Measurements from ENCODE around the gene NDUFB10. TPM values are rescaled to one million over a fixed set of nuclear protein-coding genes. Genes with fewer than 3 reads are reported as not detected.

The NDUFB10 gene
- total RNA-seq, 1 donor from 2014 or later = 96.9 TPM

DNA sequence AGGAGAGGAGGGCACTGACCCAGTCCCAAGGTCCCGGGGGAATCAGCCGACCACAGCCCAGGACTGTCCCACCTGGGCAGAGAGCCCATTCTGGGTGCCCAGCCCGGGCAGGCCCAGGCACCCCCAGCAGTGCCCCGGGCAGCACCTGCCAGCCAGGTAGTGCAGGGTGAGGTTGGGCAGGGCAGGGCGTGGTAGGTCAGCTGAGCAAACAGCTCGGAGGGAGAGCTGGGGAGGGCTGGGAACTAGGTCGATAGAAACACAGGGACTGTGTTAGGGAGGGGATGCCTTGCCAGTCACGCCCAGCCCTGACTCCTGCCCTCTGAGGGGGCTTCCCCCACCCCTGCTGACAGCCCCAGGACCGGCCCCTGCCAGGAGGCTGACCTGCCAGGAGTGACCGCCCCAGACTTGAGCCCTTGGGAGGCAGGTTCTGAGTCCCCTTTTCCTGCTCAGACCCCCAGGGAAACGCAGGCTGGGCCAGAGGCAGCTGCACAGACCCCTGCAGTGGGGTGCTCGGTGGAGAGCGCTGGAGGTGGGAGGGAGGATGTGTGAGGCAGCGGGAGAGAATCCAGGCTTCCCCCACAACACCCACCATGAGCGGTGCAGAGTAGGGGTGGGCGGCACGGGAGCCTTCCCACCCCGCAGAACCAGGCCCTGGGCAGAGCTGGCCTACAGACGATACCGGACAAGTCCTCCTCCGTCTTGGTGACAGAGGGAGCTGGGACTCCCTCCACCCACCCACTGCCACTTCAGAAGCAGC is 45.8 kb upstream of the NDUFB10 start:
- TF ChIP-seq, protein P1, sequence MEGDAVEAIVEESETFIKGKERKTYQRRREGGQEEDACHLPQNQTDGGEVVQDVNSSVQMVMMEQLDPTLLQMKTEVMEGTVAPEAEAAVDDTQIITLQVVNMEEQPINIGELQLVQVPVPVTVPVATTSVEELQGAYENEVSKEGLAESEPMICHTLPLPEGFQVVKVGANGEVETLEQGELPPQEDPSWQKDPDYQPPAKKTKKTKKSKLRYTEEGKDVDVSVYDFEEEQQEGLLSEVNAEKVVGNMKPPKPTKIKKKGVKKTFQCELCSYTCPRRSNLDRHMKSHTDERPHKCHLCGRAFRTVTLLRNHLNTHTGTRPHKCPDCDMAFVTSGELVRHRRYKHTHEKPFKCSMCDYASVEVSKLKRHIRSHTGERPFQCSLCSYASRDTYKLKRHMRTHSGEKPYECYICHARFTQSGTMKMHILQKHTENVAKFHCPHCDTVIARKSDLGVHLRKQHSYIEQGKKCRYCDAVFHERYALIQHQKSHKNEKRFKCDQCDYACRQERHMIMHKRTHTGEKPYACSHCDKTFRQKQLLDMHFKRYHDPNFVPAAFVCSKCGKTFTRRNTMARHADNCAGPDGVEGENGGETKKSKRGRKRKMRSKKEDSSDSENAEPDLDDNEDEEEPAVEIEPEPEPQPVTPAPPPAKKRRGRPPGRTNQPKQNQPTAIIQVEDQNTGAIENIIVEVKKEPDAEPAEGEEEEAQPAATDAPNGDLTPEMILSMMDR (IDR thresholded peaks at IDR 0.05; ENCODE audit: unreplicated experiment) = no peak
- Mint-ChIP-seq H3K4me3 (ENCODE audit: low read depth) (no peak overlapping the region), H3K9me3 (ENCODE audit: low read depth) (no peaks in the 10 kb centered on the region), H3K4me1 (ENCODE audit: low read depth) (peaks cover 13% of the 10 kb centered on the region), H3K36me3 (ENCODE audit: insufficient read depth) (no peaks in the 10 kb centered on the region), H3K27me3 (peaks cover 32% of the 10 kb centered on the region), H3K27ac (no peak overlapping the region)
- no peak for DNase-seq (ENCODE audit: low spot score, unreplicated experiment)

DNA sequence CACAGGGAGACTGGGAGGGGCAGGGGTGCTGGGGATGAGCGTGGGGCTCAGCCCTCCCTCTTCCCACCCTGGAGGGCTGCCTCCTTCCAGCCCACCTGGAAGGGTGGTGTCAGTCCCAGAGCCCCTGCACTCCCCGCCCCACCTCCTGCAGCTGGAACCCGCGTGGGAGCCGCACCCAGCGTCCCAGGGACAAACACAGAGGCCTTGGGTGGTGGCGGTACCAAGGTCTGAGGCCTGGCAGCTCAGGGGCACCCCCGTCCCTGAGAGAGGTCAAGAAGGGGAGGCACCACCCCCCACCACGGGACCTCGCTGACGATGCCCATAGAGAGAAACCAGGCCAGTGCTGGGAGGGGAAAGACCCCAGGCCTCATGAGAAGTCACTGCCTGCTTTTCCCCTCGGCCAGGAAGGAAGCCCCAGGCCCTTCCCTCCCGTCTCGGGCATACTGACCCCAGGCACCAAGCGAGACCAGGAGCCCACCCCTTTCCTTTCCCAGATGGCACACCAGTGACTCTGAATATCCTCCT is 45.2 kb upstream of the NDUFB10 start:
- no peak for DNase-seq (ENCODE audit: low spot score, unreplicated experiment)
- Mint-ChIP-seq H3K27ac (no peak overlapping the region), H3K4me3 (ENCODE audit: low read depth) (no peak overlapping the region), H3K27me3 (peaks cover 33% of the 10 kb centered on the region), H3K4me1 (ENCODE audit: low read depth) (peaks cover 11% of the 10 kb centered on the region), H3K36me3 (ENCODE audit: insufficient read depth) (no peaks in the 10 kb centered on the region), H3K9me3 (ENCODE audit: low read depth) (no peaks in the 10 kb centered on the region)
- TF ChIP-seq, protein P1 (IDR thresholded peaks at IDR 0.05; ENCODE audit: unreplicated experiment) = no peak

DNA sequence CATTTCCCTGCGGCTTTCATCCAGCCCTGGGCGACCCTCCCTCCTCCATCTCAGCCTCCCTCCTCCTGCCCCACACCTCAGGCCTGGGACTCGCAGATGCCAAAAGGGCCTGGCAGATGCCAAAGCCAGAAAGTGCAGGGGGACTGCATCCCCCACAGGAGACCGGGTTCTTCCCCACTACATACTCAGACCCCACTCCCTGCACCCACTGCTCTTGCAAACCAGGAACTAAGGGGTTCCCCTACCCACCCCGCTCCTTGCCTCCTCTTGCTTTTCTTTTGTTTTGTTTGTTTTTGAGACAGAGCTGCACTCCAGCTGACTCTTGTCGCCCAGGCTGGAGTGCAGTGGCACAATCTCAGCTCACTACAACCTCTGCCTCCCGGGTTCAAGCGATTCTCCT is 44.4 kb upstream of the NDUFB10 start:
- no peak overlapping the region for H3K27ac Mint-ChIP-seq
- no peak for DNase-seq (ENCODE audit: low spot score, unreplicated experiment)
- TF ChIP-seq, protein P1 (IDR thresholded peaks at IDR 0.05; ENCODE audit: unreplicated experiment) = no peak
- H3K9me3 Mint-ChIP-seq (ENCODE audit: low read depth) = no peaks in the 10 kb centered on the region
- H3K27me3 Mint-ChIP-seq = peaks cover 36% of the 10 kb centered on the region
- H3K4me1 Mint-ChIP-seq (ENCODE audit: low read depth) = peaks cover 10% of the 10 kb centered on the region
- H3K4me3 Mint-ChIP-seq (ENCODE audit: low read depth) = no peak overlapping the region
- H3K36me3 Mint-ChIP-seq (ENCODE audit: insufficient read depth) = no peaks in the 10 kb centered on the region

DNA sequence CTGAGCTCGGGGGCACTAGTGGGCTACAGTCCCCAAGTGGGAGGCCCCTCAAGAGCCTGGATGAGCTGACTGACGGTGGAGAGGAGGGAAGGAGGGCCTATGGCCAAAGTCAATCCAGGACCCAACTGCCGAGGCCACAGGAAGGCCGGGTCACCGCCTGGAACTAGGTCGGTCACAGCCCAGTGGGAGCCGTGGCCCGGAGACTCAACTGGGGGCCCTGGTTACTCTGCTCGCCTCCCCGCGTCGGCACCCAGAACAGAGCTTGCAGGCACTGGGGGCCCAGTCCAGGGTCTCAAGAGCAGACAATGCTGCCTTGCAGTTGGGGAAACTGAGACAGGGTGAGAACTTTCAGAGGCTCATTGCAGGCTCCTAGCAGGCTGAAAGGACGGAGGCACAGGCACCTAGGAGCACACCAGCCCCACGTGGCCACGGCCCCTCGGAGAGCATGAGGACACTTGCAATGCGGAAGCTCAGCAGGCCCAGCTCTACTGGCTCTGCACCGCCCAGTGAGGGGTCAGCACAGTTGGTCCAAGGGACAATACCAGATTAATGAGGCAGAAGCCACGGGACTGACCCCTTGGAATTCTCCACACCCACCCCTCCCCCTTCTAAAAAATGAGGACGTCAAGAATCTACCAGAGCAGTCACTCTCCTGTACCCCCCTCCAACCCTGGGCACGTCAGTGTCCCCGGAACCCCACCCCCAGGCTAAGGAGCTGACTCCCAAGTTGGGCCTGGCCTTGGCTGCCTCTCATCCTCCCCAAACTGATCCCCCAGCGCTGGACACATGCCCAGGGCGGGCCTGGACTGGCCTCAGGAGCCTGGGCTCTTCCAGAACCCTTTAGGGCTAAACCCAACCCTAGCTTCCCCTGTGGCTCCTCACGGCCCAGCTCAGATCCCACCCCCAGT is 43.4 kb upstream of the NDUFB10 start:
- H3K9me3 Mint-ChIP-seq (ENCODE audit: low read depth) = no peaks in the 10 kb centered on the region
- peaks cover 46% of the 10 kb centered on the region for H3K27me3 Mint-ChIP-seq
- H3K27ac Mint-ChIP-seq = no peak overlapping the region
- TF ChIP-seq, protein P1 (IDR thresholded peaks at IDR 0.05; ENCODE audit: unreplicated experiment) = no peak
- no peak overlapping the region for H3K4me3 Mint-ChIP-seq (ENCODE audit: low read depth)
- no peaks in the 10 kb centered on the region for H3K36me3 Mint-ChIP-seq (ENCODE audit: insufficient read depth)
- H3K4me1 Mint-ChIP-seq (ENCODE audit: low read depth) = peaks cover 10% of the 10 kb centered on the region
- DNase-seq (ENCODE audit: low spot score, unreplicated experiment) = no peak

DNA sequence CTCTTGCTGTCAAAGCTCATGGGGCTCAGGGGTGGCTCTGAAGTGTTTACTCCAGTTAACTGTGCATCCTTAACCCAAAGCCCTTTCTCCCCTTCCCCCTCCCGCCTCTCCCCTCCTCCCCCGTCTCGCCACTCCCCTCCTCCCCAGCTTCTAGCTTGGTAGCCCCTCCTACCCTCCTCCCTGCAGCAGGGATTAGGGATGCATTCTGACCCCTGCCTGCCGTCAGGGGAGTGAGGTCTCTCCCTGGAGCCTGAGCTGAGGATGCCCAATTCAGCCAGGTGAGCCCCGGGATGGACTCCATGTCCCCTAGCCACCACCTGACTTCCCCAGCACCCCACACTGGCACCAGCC is 42.7 kb upstream of the NDUFB10 start:
- H3K27ac Mint-ChIP-seq = no peak overlapping the region

More for the DNA sequence above, 42.7 kb upstream of the NDUFB10 start:
- Mint-ChIP-seq H3K27me3 (peaks cover 53% of the 10 kb centered on the region), H3K4me3 (ENCODE audit: low read depth) (no peak overlapping the region), H3K36me3 (ENCODE audit: insufficient read depth) (no peaks in the 10 kb centered on the region), H3K9me3 (ENCODE audit: low read depth) (no peaks in the 10 kb centered on the region), H3K4me1 (ENCODE audit: low read depth) (peaks cover 10% of the 10 kb centered on the region)
- DNase-seq (ENCODE audit: low spot score, unreplicated experiment) = no peak
- TF ChIP-seq, protein P1 (IDR thresholded peaks at IDR 0.05; ENCODE audit: unreplicated experiment) = no peak

Measured in progenitor cell of endocrine pancreas (in vitro differentiated cells).